ENCODE data around the gene ARRDC3.

DNA sequence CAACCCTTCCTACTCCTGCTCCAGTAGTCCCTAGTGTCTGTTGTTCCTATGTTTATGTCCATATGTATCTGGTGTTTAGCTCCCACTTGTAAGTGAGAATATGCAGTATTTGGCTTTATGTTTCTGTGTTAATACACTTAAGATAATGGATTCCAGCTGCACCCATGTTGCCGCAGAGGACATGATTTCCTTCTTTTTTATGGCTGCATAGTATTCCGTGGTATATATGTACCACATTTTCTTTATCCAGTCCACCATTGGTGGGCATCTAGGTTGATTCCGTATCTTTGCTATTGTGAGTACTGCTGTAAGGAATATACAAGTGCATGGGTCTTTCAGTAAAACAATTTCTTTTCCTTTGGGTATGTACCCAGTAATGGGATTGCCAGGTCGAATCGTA, 5.2 kb upstream of the ARRDC3 start:
- TF ChIP-seq EP300 (IDR thresholded peaks at IDR 0.05) (no peak), POLR2AphosphoS5 (IDR thresholded peaks at IDR 0.05) (no peak)
